Astrocyte (in vitro differentiated cells and primary cell): ENCODE measurements around the gene IL24.

Experiments
- EZH2 ChIP-seq: IDR thresholded peaks from 2 replicates; pipeline ENCODE4 v1.6.1; 2012; ENCODE audit warnings: mild to moderate bottlenecking, low read length, inconsistent platforms; ENCODE audit not compliant: insufficient read depth
- TF ChIP-seq, protein P1 (sequence below): IDR thresholded peaks from 2 replicates; pipeline ENCODE4 v1.5.1; 2011; ENCODE audit warnings: low read depth, mild to moderate bottlenecking, inconsistent platforms, low read length, moderate library complexity; ENCODE audit not compliant: insufficient read depth

DNA sequence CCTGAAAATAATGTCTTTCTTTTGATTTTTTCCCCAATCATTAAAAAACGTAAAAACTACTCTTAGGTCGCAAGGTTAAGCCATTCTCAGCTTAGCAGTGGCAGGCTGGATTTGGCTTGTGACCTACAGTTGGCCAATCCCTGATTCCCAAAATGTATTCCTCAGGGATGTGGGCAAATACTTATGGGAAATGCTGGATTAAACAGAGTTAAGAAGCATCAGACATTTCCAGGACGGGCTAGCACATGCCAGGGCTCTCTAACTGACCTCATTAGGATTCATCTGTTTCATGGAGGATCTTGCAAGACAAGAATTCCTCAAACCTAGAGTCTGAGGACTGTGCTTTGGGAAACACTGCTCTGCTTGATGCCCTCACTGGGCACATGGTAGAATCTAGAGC, 982 bp upstream of the IL24 start:
- TF ChIP-seq, protein P1, sequence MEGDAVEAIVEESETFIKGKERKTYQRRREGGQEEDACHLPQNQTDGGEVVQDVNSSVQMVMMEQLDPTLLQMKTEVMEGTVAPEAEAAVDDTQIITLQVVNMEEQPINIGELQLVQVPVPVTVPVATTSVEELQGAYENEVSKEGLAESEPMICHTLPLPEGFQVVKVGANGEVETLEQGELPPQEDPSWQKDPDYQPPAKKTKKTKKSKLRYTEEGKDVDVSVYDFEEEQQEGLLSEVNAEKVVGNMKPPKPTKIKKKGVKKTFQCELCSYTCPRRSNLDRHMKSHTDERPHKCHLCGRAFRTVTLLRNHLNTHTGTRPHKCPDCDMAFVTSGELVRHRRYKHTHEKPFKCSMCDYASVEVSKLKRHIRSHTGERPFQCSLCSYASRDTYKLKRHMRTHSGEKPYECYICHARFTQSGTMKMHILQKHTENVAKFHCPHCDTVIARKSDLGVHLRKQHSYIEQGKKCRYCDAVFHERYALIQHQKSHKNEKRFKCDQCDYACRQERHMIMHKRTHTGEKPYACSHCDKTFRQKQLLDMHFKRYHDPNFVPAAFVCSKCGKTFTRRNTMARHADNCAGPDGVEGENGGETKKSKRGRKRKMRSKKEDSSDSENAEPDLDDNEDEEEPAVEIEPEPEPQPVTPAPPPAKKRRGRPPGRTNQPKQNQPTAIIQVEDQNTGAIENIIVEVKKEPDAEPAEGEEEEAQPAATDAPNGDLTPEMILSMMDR: no peak
- no peak for TF ChIP-seq EZH2
